Measurements from ENCODE around the gene PLXNB1.
"Not testable (repeated sequence)": the region's sequence is repeated elsewhere in the genome, so short reads cannot be mapped to it uniquely, and the experiment has no call there.

PLXNB1 gene

GRCh38 chr3:48403533-48404439 lies 26.1 kb downstream of the PLXNB1 start:
- DNase-seq: no peak

- DNase-seq: no peak
Observed at GRCh38 chr3:48402907-48403306, 27.0 kb downstream of the PLXNB1 start.

GRCh38 chr3:48402281-48402732 lies 27.6 kb downstream of the PLXNB1 start:
- no peak for DNase-seq

GRCh38 chr3:48401434-48401901 lies 28.4 kb downstream of the PLXNB1 start:
- not testable (repeated sequence) for DNase-seq

- DNase-seq: no peak
Observed at GRCh38 chr3:48400824-48401433, 29.0 kb downstream of the PLXNB1 start.

GRCh38 chr3:48399387-48400172 lies 30.3 kb downstream of the PLXNB1 start:
- no peak for DNase-seq

- DNase-seq: no peak
Observed at GRCh38 chr3:48398701-48399386, 31.0 kb downstream of the PLXNB1 start.

GRCh38 chr3:48397767-48398681 lies 31.9 kb downstream of the PLXNB1 start:
- no peak for DNase-seq

GRCh38 chr3:48395714-48396113 lies 34.2 kb downstream of the PLXNB1 start:
- no peak for DNase-seq

GRCh38 chr3:48394391-48394790 lies 35.5 kb downstream of the PLXNB1 start:
- DNase-seq: no peak

GRCh38 chr3:48388966-48389365 lies 40.9 kb downstream of the PLXNB1 start:
- DNase-seq: no peak

GRCh38 chr3:48387634-48388033 lies 42.3 kb downstream of the PLXNB1 start:
- no peak for DNase-seq

GRCh38 chr3:48372862-48373435 lies 56.9 kb downstream of the PLXNB1 start:
- no peak for DNase-seq

- DNase-seq: no peak
Observed at GRCh38 chr3:48372377-48372770, 57.5 kb downstream of the PLXNB1 start.

- DNase-seq: no peak
Observed at GRCh38 chr3:48371651-48372376, 58.1 kb downstream of the PLXNB1 start, which contains the start of gene FBXW12. Gene FBXW12 (plus strand): TSS chr3:48372219. CDS start chr3:48372768, 549 bp downstream.

- no peak for DNase-seq
Observed at GRCh38 chr3:48370333-48370713, 59.6 kb downstream of the PLXNB1 start.

- no peak for DNase-seq
Observed at GRCh38 chr3:48369693-48370332, 60.1 kb downstream of the PLXNB1 start.

- DNase-seq: peak; percentile 28
Observed at GRCh38 chr3:48367201-48367600, 62.7 kb downstream of the PLXNB1 start.

- DNase-seq: no peak
Observed at GRCh38 chr3:48364840-48365239, 65.0 kb downstream of the PLXNB1 start.

GRCh38 chr3:48361928-48362327 lies 68.0 kb downstream of the PLXNB1 start:
- no peak for DNase-seq

Measured in SHP77 treated with DMSO at 0.1 percent for 48 hours (cell line).